GM21786 (cell line): ENCODE results near the gene KIF6.

Source experiments
- ATAC-seq: cut with Tn5 transposase; IDR thresholded peaks from one replicate; pipeline ENCODE4 v1.9.1; 2021; ENCODE audit not compliant: unreplicated experiment

Gene KIF6

GRCh38 chr6:39599973-39600372 is 125.2 kb downstream of the KIF6 start:
- no peak for ATAC-seq

GRCh38 chr6:39599341-39599740 is 125.9 kb downstream of the KIF6 start:
- no peak for ATAC-seq

GRCh38 chr6:39594285-39594684 is 130.9 kb downstream of the KIF6 start:
- no peak for ATAC-seq

- ATAC-seq = no peak
These were observed 131.6 kb downstream of the KIF6 start for GRCh38 chr6:39593646-39594045.

- no peak for ATAC-seq
These were observed 134.3 kb downstream of the KIF6 start for GRCh38 chr6:39590871-39591393.

- no peak for ATAC-seq
These were observed 138.1 kb downstream of the KIF6 start for GRCh38 chr6:39587080-39587479.

- no peak for ATAC-seq
These were observed 139.6 kb downstream of the KIF6 start for GRCh38 chr6:39585641-39586040.

- ATAC-seq = no peak
These were observed 147.6 kb downstream of the KIF6 start for GRCh38 chr6:39577446-39578165.

GRCh38 chr6:39576556-39577303 is 148.5 kb downstream of the KIF6 start:
- ATAC-seq = no peak

GRCh38 chr6:39574991-39575390 is 150.2 kb downstream of the KIF6 start:
- ATAC-seq = no peak

- ATAC-seq = no peak
These were observed 151.7 kb downstream of the KIF6 start for GRCh38 chr6:39573541-39573940.

- ATAC-seq = no peak
These were observed 152.4 kb downstream of the KIF6 start for GRCh38 chr6:39572661-39573340.

- no peak for ATAC-seq
These were observed 156.3 kb downstream of the KIF6 start for GRCh38 chr6:39568896-39569295.

GRCh38 chr6:39567091-39567490 is 158.1 kb downstream of the KIF6 start:
- ATAC-seq = no peak

- ATAC-seq = no peak
These were observed 158.8 kb downstream of the KIF6 start for GRCh38 chr6:39566456-39566855.

- ATAC-seq = no peak
These were observed 159.3 kb downstream of the KIF6 start for GRCh38 chr6:39565956-39566355.

- ATAC-seq = no peak
These were observed 161.5 kb downstream of the KIF6 start for GRCh38 chr6:39563566-39564311.

- ATAC-seq = no peak
These were observed 163.5 kb downstream of the KIF6 start for GRCh38 chr6:39561536-39562266.

- no peak for ATAC-seq
These were observed 164.3 kb downstream of the KIF6 start for GRCh38 chr6:39560915-39561314.

GRCh38 chr6:39558591-39559190 is 166.5 kb downstream of the KIF6 start:
- ATAC-seq = no peak
